NCI-H2196 treated with DMSO at 0.1 percent for 48 hours (cell line): Measurements from ENCODE around the gene DCT.

Source experiments
- DNase-seq: peaks from one replicate; lab custom pipeline; 2025; ENCODE audit not compliant: unreplicated experiment; lab: John Stamatoyannopoulos, UW

Gene DCT

GRCh38 chr13:94454906-94455305 is 24.6 kb downstream of the DCT start:
- no peak for DNase-seq

- DNase-seq, result no peak
Observed at GRCh38 chr13:94454334-94454733, 25.1 kb downstream of the DCT start.

- no peak for DNase-seq
Observed at GRCh38 chr13:94444826-94445225, 34.7 kb downstream of the DCT start.

- peak; percentile 6 for DNase-seq
Observed at GRCh38 chr13:94435604-94436226, 43.8 kb downstream of the DCT start.

GRCh38 chr13:94433055-94433961 is 46.2 kb downstream of the DCT start:
- DNase-seq, result no peak

GRCh38 chr13:94431987-94432386 is 47.5 kb downstream of the DCT start:
- DNase-seq, result no peak

GRCh38 chr13:94431574-94431973 is 47.9 kb downstream of the DCT start:
- no peak for DNase-seq

- no peak for DNase-seq
Observed at GRCh38 chr13:94427313-94427953, 52.0 kb downstream of the DCT start.

- no peak for DNase-seq
Observed at GRCh38 chr13:94419925-94420305, 59.6 kb downstream of the DCT start.

GRCh38 chr13:94419304-94419924 is 60.1 kb downstream of the DCT start:
- no peak for DNase-seq

GRCh38 chr13:94417294-94417693 is 62.2 kb downstream of the DCT start:
- no peak for DNase-seq

- no peak for DNase-seq
Observed at GRCh38 chr13:94416454-94417080, 62.9 kb downstream of the DCT start.

GRCh38 chr13:94415500-94416237 is 63.8 kb downstream of the DCT start:
- no peak for DNase-seq

GRCh38 chr13:94414708-94415107 is 64.8 kb downstream of the DCT start:
- no peak for DNase-seq

GRCh38 chr13:94414141-94414540 is 65.3 kb downstream of the DCT start:
- DNase-seq, result no peak

- no peak for DNase-seq
Observed at GRCh38 chr13:94413598-94413944, 65.9 kb downstream of the DCT start.

GRCh38 chr13:94412870-94413597 is 66.4 kb downstream of the DCT start:
- no peak for DNase-seq

GRCh38 chr13:94411747-94412146 is 67.7 kb downstream of the DCT start:
- no peak for DNase-seq

GRCh38 chr13:94408314-94409036 is 71.0 kb downstream of the DCT start:
- DNase-seq, result no peak
